Fibroblast of lung (primary cell): ENCODE measurements around the gene OR7D2. TPM values are rescaled to one million over a fixed set of nuclear protein-coding genes. Genes with fewer than 3 reads are reported as not detected.

Source experiments
- DNase-seq, 2 donors: peaks; one replicate each; pipeline versions ENCODE4 v3.0.0 to v3.0.0-alpha.2; 2010; ENCODE audit warnings: low read depth in 2 of 2
- H2AFZ ChIP-seq: 2 replicates; pipeline ENCODE4 v1.5.1; 2012; ENCODE audit warnings: low read length, control low read depth, inconsistent platforms
- H3K27ac ChIP-seq: 2 replicates; pipeline ENCODE4 v1.5.1; 2011; ENCODE audit warnings: low read length, control low read depth; ENCODE audit not compliant: insufficient read depth
- H3K27me3 ChIP-seq: 2 replicates; pipeline ENCODE4 v1.5.1; 2011; ENCODE audit warnings: mild to moderate bottlenecking, low read length; ENCODE audit not compliant: control insufficient read depth, insufficient read depth
- H3K36me3 ChIP-seq: 2 replicates; pipeline ENCODE4 v1.5.1; 2011; ENCODE audit warnings: low read length; ENCODE audit not compliant: control insufficient read depth, insufficient read depth
- H3K4me1 ChIP-seq: 2 replicates; pipeline ENCODE4 v1.5.1; 2011; ENCODE audit warnings: low read length; ENCODE audit not compliant: control insufficient read depth, insufficient read depth; ENCODE audit errors: extremely low read depth
- H3K4me2 ChIP-seq: 2 replicates; pipeline ENCODE4 v1.5.1; 2011; ENCODE audit warnings: low read length, control low read depth; ENCODE audit not compliant: insufficient read depth; ENCODE audit errors: extremely low read depth
- H3K4me3 ChIP-seq, 4 experiments: fragments of 200-600 bp in 1 of 4; sonication (generic) in 1 of 4; replicated peaks in 1 of 4; 2 replicates each; pipeline ENCODE4 v1.5.1; 2011 to 2016; ENCODE audit warnings: low read length in 4 of 4, low read depth in 3 of 4, mild to moderate bottlenecking in 3 of 4, control low read depth in 2 of 4, inconsistent platforms in 1 of 4, mixed read lengths in 1 of 4; ENCODE audit not compliant: insufficient read depth in 1 of 4; ENCODE audit errors: control extremely low read depth in 1 of 4
- H3K79me2 ChIP-seq: 2 replicates; pipeline ENCODE4 v1.5.1; 2012; ENCODE audit warnings: mild to moderate bottlenecking, low read length, inconsistent platforms; ENCODE audit not compliant: control insufficient read depth, insufficient read depth
- H3K9ac ChIP-seq: 2 replicates; pipeline ENCODE4 v1.5.1; 2011; ENCODE audit warnings: mild to moderate bottlenecking, low read length, control low read depth; ENCODE audit not compliant: insufficient read depth
- H3K9me3 ChIP-seq: 2 replicates; pipeline ENCODE4 v1.5.1; 2012; ENCODE audit warnings: low read depth, low read length; ENCODE audit not compliant: control insufficient read depth, insufficient read depth
- H4K20me1 ChIP-seq: 2 replicates; pipeline ENCODE4 v1.5.1; 2011; ENCODE audit warnings: low read length; ENCODE audit not compliant: control insufficient read depth, insufficient read depth; ENCODE audit errors: extremely low read depth
- EZH2 ChIP-seq: IDR thresholded peaks from 2 replicates; pipeline ENCODE4 v1.5.1; 2012; ENCODE audit warnings: low read length, control low read depth, mild to moderate bottlenecking; ENCODE audit errors: missing control alignments
- polyA plus RNA-seq, 2 donors: library from polyadenylated mRNA; depleted of rRNA in 1 of 2; stranded (reverse) in 1 of 2; unstranded in 1 of 2; fragments of >200 nt; gene quantifications; 2 replicates each; pipeline ENCODE4 v1.2.1, GENCODE V29; 2011 to 2012; ENCODE audit warnings: missing spikeins in 1 of 2
- total RNA-seq: library from RNA; depleted of rRNA; stranded (reverse); fragments of >200 nt; gene quantifications from 2 replicates; pipeline ENCODE4 v1.2.1, GENCODE V29; 2014
- TF ChIP-seq, protein P1 (sequence below), 2 donors: IDR thresholded peaks in 1 of 2; conservative IDR thresholded peaks in 1 of 2; 1 replicate in 1 of 2; 2 replicates in 1 of 2; pipeline ENCODE4 v1.5.1; 2011 to 2012; ENCODE audit warnings: low read length in 2 of 2, control low read depth in 1 of 2, inconsistent platforms in 1 of 2, low read depth in 1 of 2, mild to moderate bottlenecking in 1 of 2

Gene OR7D2
- total and polyA plus RNA-seq, 2 donors (not counting 1 experiment from before 2014, with no cell fraction given), result 0.17 TPM; not detected in 1

DNA sequence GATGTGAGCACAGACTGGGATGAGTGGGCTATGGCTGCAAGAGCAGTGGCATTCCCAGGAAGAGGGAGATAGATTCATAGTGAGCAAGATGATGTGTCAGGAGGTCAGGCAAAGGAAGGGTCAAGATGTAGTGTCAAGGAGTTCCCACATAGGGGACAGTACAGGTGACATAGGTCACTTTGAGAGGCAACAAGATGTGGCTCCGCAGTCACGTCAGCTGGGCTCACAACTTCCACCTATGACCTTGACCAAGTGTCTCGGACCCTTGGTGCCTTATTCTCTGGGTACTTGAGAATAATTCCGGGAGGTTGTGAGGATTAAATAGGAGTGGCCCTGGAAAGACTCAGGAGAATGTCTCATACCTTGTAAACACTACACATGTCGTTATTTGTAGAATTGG lies 28.1 kb upstream of the OR7D2 start:
- no peak for DNase-seq
- no peak for TF ChIP-seq EZH2
- TF ChIP-seq, protein P1, sequence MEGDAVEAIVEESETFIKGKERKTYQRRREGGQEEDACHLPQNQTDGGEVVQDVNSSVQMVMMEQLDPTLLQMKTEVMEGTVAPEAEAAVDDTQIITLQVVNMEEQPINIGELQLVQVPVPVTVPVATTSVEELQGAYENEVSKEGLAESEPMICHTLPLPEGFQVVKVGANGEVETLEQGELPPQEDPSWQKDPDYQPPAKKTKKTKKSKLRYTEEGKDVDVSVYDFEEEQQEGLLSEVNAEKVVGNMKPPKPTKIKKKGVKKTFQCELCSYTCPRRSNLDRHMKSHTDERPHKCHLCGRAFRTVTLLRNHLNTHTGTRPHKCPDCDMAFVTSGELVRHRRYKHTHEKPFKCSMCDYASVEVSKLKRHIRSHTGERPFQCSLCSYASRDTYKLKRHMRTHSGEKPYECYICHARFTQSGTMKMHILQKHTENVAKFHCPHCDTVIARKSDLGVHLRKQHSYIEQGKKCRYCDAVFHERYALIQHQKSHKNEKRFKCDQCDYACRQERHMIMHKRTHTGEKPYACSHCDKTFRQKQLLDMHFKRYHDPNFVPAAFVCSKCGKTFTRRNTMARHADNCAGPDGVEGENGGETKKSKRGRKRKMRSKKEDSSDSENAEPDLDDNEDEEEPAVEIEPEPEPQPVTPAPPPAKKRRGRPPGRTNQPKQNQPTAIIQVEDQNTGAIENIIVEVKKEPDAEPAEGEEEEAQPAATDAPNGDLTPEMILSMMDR (conservative IDR thresholded peaks at IDR 0.05 in 1 of 2, IDR thresholded peaks at IDR 0.05 in 1 of 2; ENCODE audit: low read depth in 1 of 2, low read length in 2 of 2), result no peak
- Histone ChIP-seq H3K9ac (no peak overlapping the region), H4K20me1 (no peaks in the 10 kb centered on the region), H3K79me2 (peaks cover 66% of the 10 kb centered on the region), H3K4me2 (no peak overlapping the region), H3K4me1 (no peaks in the 10 kb centered on the region), H3K36me3 (peaks cover 2% of the 10 kb centered on the region), H2AFZ (no peak overlapping the region), H3K27ac (no peak overlapping the region), H3K27me3 (no peaks in the 10 kb centered on the region), H3K9me3 (no peaks in the 10 kb centered on the region), H3K4me3 (no peak overlapping the region)

DNA sequence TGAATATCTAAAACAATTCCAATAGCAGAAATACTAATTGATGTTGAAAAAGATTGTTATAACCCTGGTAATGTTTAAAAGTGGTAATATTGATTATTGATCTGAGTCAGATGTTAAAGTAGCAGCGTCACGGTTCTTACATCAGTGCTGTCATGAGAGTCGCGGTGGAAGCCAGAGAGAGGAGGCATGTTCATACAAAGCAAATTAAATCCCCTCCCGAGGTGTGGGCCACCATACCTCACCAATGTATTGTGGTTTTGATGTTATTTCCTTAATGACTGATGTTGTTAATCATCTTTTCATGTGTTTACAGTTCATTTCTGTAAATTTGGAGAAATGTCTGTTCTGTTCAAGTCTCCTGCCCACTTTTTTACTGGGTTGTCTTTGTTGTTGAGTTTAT lies 27.4 kb upstream of the OR7D2 start:
- Histone ChIP-seq H3K27ac (no peak overlapping the region), H4K20me1 (no peaks in the 10 kb centered on the region), H3K9me3 (no peaks in the 10 kb centered on the region), H3K4me2 (no peak overlapping the region), H3K4me1 (no peaks in the 10 kb centered on the region), H3K36me3 (peaks cover 2% of the 10 kb centered on the region), H3K79me2 (peaks cover 64% of the 10 kb centered on the region), H3K9ac (no peak overlapping the region), H2AFZ (no peak overlapping the region), H3K27me3 (no peaks in the 10 kb centered on the region), H3K4me3 (no peak overlapping the region)
- TF ChIP-seq EZH2, result no peak
- TF ChIP-seq, protein P1 (conservative IDR thresholded peaks at IDR 0.05 in 1 of 2, IDR thresholded peaks at IDR 0.05 in 1 of 2; ENCODE audit: low read depth in 1 of 2, low read length in 2 of 2), result no peak
- no peak for DNase-seq

DNA sequence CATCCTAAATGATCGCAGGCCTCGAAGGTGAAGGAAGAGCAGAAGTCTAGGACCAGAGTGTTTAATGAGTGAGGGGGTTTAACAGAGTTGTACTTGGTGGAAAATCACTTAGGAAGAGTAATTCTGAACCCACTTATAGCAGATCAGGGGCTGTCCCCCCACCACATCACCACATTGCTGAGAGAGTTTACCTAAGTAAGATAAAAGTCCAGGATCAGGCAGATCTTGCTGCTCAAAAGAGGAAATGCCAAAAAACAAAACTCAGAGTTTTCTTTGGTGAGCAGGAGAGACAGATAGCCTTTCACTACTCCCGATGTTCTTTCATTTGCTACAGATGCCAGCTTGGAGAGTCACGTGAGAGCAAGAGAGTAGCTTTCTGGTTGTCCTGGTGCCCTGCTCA lies 23.2 kb upstream of the OR7D2 start:
- TF ChIP-seq EZH2, result no peak
- TF ChIP-seq, protein P1 (conservative IDR thresholded peaks at IDR 0.05 in 1 of 2, IDR thresholded peaks at IDR 0.05 in 1 of 2; ENCODE audit: low read depth in 1 of 2, low read length in 2 of 2), result no peak
- H3K36me3 ChIP-seq, result peaks cover 27% of the 10 kb centered on the region
- no peak overlapping the region for H3K4me3 ChIP-seq
- no peaks in the 10 kb centered on the region for H4K20me1 ChIP-seq
- peaks cover 27% of the 10 kb centered on the region for H3K79me2 ChIP-seq
- no peaks in the 10 kb centered on the region for H3K27me3 ChIP-seq
- H3K9ac ChIP-seq, result no peak overlapping the region
- H3K9me3 ChIP-seq, result peaks cover 5% of the 10 kb centered on the region
- H3K4me2 ChIP-seq, result no peak overlapping the region
- no peak overlapping the region for H2AFZ ChIP-seq
- H3K4me1 ChIP-seq, result no peaks in the 10 kb centered on the region
- no peak overlapping the region for H3K27ac ChIP-seq
- no peak for DNase-seq
